ENCODE data around the gene OR6J1. TPM values are rescaled to one million over a fixed set of nuclear protein-coding genes. Genes with fewer than 3 reads are reported as not detected.
"Not testable (repeated sequence)": the region's sequence is repeated elsewhere in the genome, so short reads cannot be mapped to it uniquely, and the experiment has no call there.

OR6J1 gene
- total RNA-seq, 1 donor from 2014 or later, result not detected

DNA sequence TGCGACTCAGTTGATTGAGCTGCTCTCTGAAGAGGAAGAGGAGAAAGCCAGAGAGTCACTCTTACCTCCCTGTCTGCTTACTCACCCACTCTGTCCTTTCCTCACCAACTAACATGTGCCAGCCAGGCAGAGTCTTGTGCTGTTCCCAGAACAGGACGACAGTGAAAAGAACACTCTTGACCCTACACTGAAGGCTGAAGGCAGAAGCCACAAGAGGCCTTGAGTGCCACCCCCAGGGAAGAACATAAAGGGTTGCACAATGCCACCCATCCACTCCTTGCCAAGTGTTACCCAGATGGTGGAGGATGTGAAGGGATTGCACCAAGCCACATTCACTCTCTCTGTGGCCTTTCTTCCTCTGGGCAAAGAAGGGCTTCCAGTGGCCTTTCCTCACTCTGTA lies 33.2 kb downstream of the OR6J1 start:
- intact Hi-C loops (cut with micrococcal nuclease), result no loop called here

DNA sequence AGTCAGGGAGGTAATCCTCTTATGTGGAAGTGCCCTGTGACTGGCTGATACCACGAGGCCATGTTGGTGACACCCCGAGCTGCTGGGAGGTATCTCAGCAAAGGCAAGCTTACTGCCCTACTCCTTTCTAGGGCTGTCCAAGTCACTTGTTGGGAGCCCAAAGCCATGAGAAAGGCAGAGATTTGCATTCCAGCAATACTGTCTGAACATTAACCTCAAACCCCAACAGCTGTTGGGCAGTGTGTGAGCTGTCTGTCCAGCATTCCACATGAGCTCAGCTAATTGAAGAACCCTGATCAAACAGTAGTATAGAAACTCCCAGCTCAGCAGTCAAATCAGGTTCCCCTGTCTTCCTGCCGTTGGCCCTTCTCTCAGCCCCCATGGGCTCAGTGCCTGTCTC lies 36.9 kb downstream of the OR6J1 start:
- intact Hi-C loops (cut with micrococcal nuclease), result no loop called here

DNA sequence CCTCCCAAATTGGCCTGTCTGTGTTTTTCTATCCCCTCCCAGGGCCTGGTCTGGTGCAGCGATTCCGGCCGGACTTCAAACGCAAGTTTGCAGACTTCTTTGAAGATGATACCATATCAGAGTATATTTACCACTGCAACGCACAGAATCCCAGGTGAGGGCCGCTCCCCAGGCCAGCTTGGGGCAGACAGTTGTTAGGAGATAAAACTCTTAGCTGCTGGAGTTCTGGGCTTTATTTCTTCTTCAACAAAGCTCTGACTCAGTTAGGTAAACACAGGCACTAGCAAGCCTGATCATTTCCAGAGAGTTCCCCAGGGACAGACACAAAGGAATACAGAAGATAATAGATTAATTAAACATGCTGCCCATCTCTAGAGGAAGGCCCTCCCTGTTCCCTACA lies 37.8 kb downstream of the OR6J1 start:
- intact Hi-C loops (cut with micrococcal nuclease), result no loop called here

DNA sequence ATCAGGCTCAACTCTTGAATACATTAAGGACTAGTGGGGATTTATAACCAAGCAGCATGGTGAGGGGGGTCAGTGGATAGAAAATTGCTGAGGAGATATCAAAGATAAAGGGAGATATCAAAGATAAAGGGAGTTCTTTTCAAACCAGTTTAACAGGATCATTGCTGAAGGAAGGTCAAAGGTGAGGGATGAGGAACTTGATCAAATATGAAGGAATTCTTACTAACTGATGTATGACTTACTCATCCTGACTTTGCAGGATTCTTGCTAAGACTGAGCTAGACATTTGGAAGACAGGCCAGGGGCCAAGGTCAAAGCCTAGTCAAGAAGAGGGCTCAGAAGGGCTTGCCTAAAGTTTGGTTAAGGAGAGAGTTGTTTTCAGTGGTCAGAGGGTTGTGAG lies 41.3 kb downstream of the OR6J1 start:
- intact Hi-C loops (cut with micrococcal nuclease), result no loop called here

DNA sequence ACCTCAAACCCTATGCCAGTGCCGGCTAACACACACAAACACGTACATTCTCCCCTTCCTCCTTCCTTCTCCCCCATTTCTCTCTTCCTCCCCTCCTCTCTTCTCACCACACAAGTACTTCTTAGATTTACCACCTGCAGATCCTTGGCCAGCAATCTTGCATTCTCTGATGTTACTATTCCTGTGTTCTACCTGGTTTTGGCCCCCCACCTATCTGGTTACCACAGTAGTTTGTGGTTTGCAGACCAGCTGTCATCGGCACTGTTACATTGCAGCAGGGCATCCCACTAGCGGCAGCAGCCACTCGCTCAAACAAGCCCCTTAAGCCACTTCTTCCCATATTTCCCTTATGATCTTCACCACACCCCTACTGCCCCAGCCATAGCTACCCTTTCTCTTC lies 42.2 kb downstream of the OR6J1 start:
- intact Hi-C loops (cut with micrococcal nuclease), result no loop called here

DNA sequence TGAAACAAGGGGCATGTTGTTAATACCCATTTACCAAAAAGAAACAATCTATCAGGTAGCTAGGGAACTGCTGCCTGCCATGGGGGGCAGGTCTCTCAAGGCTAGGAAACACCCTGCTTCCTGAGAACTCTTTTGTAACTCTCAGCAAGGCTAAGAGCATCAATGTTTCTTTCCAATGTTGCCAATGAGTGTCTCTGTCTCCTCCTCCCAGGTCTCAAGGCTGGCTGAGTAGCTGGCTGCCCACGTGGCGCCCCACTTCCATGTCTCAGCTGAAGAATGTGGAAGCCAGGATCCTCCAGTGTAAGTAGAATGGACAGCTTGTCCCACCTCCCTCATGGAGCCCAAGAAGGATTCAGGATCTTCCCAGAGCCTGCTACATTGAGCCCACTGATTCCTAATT lies 42.7 kb downstream of the OR6J1 start:
- intact Hi-C loops (cut with micrococcal nuclease), result no loop called here

DNA sequence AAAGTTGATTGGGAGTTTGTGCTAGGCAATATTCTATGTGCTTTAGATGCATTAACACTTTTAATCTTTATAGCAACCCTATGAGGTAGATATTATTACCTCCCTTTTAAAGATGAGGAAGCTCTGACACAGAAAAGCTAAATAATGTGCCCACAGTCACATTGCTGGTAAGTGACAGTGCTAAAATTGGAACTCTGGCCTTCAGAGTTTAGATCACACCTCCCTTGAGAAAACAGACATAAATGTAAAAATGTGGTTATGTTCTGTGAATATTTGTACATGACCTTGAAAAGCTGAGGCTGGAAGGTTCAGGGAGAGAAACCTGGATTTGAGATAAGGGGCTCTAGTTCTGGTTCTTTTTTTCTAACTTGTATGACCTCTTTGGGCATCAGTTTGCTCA lies 44.1 kb downstream of the OR6J1 start:
- intact Hi-C loops (cut with micrococcal nuclease), result no loop called here

DNA sequence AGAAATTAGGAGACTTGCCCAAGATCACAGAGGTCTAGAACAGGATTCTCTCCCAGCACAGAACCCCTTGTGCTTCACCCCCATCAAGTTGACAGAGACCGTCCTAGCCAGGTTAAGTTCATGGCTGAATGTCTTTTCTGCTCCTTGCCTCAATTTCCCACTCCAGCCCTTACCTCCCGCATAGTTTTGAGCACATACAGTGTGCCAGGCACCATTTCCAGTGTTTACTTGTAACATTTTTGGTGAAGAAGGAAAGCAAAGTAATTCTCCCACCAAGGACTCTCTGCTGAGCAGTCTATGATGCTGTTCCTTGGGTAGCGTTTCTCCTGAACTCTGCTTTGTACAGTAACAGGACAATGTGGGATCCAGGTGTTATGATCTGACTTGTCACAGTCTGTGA lies 44.8 kb downstream of the OR6J1 start:
- intact Hi-C loops (cut with micrococcal nuclease), result no loop called here

DNA sequence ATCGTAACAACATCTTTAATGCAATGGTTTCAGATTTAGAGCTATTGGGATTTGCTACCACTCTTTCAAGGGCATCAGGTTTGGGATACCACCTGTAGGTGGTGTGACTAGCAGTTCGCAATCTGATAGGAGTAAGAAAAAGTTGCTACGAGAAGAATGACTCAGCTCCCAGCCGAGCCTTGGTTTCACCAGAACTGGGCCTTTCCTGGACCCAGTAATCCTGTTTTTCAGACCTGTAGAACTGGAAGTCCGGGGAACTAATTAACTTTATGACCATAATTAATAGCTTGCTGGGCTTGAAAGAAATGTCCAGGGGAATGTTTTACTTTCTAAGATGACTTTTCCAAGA lies 45.3 kb downstream of the OR6J1 start:
- intact Hi-C loops (cut with micrococcal nuclease), result loop anchor here (1.0 kb wide), 1 partner anchor 10 kb away; the partner anchor contains the start of gene DAD1

DNA sequence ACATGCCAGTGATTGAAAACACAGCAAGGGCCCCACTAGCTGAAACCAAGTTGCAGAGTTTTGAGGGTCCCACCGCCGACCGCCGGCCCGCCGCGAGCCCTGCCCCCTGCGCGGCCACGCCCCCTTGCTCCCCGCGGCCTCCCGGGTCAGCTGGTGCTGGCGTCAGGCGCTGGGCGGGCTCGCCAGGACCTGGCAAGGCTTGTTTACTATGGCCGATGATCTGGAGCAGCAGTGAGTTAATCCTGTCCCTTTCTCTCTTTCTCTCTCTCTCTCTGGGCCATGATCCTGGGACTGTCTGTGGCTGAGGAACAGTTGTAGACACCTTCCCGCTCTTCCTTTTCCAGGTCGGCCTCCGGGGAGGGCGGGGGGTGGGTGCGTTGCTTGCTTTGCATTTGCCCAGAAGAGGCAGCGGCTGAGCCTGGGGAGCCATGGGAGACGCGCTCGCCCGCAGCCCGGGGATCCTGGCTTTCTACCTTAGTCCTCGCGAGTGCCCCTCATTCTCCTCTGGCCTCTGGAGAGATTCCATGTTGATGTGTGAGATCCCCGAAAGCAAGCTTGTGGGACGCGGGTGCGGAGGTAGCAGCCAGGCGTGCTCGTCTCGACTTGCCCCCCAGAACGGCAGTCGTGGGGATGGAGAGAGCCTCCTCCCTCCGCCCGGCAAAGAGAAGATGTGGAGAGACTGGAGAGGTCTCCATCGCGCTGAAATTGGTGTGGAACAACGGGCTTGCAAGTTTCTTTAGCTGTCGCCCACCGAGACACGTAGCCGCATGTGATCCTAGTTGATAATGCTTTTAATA lies 45.9 kb downstream of the OR6J1 start, which contains the start of gene ABHD4:
Gene ABHD4, plus strand, starts transcription at position 202 of the 797 bp plus-strand sequence. Its CDS starts 7 bp downstream, at position 209.
- intact Hi-C loops (cut with micrococcal nuclease), result loop anchor here (1.0 kb wide), 1 partner anchor 9 kb away; the partner anchor contains the start of gene DAD1

DNA sequence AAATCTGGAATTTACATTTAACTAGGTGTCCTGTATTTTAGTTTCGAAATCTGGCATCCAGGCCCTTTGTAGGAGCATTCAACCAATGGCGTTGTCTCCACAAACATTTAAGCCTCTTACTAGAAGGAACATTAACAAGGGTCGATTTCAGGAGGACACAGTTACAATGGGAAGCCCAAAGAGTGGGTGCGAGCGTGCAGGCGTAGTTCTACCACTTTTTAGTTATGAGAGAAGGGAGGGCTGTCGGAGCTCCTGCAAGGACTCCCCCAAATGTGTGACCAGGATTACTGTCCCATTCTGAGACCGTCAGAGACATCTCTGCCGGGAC lies 46.4 kb downstream of the OR6J1 start:
- intact Hi-C loops (cut with micrococcal nuclease), result loop anchor here (1.0 kb wide), 1 partner anchor 8 kb away; the partner anchor contains the start of gene DAD1

DNA sequence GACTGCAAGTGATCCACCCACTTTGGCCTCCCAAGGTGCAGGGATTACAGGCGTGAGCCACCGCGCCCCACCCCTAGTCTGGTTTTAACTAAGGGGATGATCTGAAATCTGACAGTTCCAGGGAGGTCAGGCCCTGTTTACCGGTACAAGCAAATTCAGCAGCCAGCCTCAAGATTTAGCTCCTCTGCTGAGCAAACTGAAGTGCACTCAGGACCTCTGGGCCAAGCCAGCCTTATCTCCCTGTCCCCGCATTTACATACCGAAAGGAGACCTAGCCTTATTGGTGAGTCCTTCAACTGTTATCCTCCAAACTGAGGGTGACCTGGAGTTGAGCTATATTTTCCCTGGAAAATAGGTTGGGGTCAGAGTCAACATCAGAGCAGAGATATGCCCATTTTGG lies 46.9 kb downstream of the OR6J1 start:
- intact Hi-C loops (cut with micrococcal nuclease), result no loop called here

DNA sequence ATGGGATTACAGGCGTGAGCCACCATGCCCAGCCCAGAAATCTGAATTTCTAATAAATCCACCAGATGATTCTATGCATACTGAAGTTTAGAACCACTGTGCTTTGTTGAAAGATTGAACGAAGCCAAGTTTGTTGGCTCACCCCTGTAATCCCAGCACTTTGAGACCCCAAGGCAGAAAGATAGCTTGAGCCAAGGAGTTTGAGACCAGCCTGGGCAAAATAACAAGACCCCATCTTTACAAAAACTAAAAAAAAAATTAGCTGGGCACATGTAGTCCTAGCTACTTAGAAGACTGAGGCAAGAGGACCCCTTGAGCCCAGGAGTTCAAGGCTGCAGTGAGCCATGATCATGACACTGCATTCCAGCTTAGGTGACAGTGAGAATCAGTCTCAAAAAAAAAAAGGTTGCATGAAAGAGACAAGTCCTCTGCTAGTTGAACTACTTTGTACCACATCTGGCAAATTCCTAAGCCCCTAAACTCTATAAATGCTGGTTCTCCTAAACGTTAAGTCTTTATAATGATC lies 47.7 kb downstream of the OR6J1 start:
- intact Hi-C loops (cut with micrococcal nuclease), result no loop called here

DNA sequence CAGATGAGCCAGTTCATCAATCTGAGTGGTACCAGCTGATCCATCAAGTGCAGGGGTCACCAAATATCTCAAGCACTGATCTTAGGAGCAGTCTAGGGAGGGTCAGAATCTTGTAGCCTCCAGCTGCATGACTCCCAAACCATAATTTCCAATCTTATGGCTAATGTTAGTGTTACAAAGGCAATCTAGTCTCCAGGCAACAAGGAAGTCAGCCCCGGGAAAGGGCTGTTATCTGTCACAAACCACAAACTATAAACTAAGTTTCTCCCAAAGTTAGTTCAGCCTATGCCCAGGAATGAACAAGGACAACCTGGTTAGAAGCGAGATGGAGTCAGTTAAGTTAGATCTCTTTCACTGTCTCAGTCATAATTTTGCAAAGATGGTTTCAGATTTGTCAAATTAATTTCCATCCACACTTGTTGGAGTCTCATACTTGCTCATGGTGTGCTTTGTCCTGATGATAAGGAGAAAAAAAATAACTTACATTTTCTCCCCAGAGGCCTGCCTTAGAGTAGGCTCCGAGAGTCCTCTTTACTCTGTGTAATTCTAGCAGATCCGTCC lies 49.9 kb downstream of the OR6J1 start:
- intact Hi-C loops (cut with micrococcal nuclease), result no loop called here

DNA sequence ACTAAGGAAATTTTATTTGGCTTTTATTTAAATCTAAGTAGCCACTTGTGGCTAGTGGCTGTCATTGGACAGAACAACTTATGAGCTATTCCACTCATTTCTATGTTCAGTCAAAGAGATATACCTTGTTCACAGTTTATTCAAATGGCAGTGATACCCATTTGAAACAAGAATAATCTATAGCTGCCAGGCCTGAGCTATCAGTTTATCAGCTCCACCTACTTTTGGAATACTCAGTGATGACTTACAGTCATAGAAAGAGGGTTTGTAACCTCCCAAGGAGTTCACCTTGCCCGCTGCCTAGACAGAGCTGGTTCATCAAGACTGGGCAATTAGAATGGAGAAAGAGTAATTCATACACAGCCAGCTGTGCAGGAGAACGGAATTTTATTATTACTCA lies 50.6 kb downstream of the OR6J1 start:
- intact Hi-C loops (cut with micrococcal nuclease), result no loop called here

DNA sequence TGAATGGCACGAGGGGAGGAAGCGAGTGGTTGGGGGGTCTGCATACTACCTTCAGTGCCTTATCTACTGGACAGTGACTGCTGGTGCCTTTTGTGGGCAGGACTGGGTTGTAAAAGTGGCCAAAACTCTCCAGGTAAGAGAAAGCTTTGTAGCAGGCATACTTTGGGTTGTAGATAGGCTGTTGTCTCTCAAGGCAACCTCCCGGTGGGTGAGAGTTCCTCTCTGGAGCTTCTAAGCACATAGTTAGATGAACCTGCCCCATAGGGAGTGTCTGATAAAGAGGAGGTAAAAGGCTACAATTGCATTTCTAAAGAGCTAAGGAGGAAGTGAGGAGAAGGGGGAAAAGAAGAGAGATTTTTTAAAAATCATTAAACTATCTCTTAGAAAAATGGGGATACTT lies 51.0 kb downstream of the OR6J1 start:
- intact Hi-C loops (cut with micrococcal nuclease), result no loop called here

DNA sequence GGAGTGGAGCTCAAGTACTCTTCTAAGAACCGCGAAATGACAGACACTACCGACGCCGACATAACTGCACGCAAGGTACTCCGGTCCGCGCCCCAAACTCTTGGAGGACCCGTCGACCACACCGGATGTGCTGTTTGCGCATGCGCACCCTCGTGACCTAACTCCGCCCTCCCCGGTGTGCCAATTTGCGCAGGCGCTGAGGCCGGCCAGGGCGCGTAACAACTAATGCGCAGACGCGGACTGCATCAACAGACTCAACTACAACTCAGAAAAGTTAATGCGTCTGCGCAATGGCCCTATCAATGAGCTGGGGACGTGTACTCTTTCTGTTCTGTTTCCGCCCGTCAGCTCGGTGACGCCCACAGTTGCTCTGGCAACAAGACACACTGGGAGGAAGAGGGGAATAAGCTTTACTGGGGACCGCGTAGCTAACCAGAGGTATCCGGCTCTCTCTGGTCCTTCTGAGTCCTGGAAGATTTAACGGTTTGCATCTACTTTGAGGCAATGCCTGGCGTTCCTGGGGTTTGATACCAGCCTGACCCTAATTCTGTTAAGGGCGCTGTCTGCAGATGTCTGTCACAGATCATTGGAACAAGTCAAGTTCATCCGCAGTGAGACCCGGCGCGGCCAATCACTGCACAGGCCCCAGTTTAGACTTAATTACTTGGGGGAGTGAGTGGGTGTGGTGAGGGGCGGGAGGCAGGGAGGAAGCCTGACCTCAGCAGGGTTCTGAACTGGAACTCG lies 54.9 kb downstream of the OR6J1 start, which contains the start of gene DAD1:
Gene DAD1, minus strand, starts transcription at position 129 of the 744 bp plus-strand sequence. Its CDS starts 67 bp downstream, at position 62.
- intact Hi-C loops (cut with micrococcal nuclease), result loop anchor here (1.0 kb wide), 9 partner anchors 9 to 340 kb away; partner anchors contain the start of genes ABHD4, LRP10, MRPL52 and OXA1L

DNA sequence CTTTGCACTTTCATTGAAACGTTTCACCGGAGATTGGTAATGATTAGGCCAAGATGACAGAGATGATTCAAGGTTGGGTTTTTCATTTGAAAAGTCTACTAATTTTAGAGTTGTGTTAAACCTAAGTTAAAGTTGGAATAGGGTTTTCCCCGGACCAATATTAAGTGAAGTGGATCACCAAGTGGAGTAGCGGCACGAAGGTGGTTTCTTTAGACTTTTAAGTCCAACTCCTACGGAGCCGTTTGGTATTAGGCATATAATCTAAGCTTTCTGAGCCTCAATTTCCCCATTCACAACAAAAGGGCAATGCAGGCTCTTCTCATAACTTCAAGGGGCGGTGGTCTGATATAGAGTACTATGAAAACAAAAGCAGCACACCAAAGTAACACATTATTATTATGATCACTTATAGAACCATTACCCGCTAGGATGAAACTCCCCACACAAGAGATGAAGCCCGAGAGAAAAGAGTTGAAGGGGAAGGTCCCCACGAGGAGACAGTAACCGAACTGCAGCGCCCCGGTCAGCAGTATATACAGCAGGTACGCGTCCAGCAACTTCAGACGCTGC lies 55.5 kb downstream of the OR6J1 start:
- intact Hi-C loops (cut with micrococcal nuclease), result loop anchor here (1.0 kb wide), 9 partner anchors 10 to 341 kb away; partner anchors contain the start of genes ABHD4, LRP10, MRPL52 and OXA1L

DNA sequence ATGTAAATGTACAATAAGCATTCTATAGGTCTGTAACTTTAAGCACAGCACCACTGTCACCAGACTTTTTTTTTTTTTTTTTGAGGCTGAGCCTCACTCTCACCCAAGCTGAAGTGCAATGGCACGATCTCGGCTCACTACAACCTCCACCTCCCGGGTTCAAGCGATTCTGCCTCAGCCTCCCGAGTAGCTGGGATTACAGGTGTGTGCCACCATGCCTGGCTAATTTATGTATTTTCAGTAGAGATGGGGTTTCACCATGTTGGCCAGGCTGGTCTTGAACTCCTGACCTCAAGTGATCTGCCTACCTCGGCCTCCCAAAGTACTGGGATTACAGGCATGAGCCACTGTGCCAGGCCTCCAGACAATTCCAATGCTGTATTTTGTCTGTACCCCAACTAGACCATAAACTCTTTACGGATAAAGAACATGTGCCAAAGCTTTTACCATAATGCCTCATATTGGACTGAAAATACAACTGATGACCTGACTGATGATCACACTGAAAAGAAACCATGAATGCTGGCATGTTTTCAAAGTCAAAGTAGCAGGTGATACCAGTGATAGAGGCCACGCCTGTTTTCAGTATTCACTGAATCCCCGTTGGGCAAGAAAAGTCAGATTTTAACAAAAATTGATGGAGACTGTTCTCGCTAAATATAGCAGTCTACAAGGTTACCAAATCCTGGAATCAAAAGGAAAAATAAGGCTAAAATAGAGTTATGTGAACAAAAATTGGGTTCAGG lies 56.3 kb downstream of the OR6J1 start:
- intact Hi-C loops (cut with micrococcal nuclease), result not testable (repeated sequence)

DNA sequence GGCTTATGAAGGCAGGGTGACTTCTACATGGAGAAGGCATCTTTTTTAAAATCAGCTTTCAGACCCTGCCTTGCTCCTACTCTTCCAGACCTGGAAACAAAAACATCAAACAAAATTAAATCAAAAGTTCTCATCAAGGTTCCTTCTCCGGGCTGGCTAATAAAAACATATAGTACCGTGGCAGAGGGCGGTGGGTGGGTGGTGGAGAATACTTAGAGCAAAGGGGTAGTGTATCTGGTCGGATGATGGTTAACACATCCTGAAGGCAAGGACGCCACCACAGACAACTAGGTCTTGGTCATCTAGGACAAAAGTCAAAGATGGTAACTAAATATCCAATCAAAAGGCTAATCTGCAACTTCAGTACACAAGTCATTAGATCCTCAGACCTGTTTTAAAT lies 56.9 kb downstream of the OR6J1 start:
- intact Hi-C loops (cut with micrococcal nuclease), result no loop called here

DNA sequence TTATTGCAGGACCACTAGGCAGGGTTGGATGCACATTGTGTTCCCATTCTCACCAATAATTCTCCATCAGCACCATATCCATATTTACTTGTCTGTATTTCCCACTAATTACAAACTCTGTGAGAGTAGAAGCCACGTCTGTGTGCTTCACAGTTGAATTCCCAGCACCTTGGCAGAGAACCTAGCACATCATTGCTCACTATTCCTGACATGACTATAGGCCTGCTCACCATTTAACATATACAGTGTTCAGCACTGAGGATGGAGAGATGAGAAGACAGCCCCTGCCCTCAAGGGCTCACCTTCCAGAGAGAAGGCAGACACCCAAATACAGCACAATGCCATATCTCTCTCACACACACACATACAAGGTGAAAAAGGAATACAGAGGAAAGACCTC lies 60.2 kb downstream of the OR6J1 start:
- intact Hi-C loops (cut with micrococcal nuclease), result no loop called here
